Kidney capillary endothelial cell (primary cell): ENCODE results near the gene PARP12.

Source experiments
- DNase-seq: peaks from one replicate; pipeline ENCODE4 v3.0.0-alpha.2; 2018; ENCODE audit warnings: low spot score

The PARP12 gene

DNA sequence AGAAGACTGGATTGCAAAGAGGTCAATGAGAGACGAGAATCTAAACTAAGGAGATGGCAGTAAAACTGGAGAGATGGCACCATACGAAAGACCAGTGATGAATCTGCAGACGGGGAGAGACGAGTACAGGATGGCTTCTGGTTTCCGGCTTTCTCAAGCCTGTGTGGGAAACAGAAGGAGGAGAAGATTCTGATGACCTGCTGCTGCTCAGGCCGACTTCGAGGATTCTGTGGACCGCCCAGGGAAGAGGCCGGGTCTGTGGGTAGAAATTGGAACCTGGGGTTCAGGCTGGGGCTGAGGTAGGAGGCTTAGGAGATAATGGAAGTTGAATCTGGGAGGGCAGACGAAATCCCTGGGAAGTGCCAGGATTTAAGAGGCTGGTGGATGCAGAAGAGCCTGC is 48.6 kb downstream of the PARP12 start:
- no peak for DNase-seq

GRCh38 chr7:140013676-140014075 is 49.1 kb downstream of the PARP12 start:
- no peak for DNase-seq

DNA sequence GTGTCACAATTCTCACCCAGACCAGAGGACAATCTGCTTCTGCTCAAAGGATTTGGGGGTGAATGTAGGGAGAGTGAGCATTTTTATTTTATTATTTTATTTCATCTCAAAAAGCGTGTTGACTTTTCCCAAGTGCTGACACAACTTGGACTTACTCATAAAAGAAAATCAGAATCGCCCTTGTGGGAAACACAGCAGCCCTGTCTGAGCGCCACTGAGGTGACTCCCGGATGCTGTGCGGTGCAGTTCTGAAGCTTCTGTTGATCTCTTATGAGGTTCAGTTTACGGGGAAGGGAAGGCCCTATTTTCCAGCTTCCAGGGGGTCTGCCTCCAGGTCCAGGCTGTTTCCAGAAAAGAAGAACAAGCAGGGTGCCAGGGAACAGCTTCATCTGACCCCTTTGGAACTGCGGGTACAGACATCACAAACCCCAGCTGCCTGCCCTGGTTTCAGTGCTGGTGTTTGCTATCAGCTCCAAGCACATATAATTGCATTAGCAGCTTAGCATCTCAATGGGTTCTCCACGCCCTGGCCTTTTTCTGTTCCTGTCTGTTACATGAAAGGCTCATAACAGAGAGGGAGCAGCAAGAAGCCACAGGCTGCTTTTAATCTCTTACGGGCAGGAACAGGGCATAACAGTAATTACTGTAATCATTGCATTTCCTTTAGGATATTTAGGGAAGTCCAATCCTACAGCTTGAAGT is 52.4 kb downstream of the PARP12 start:
- no peak for DNase-seq

DNA sequence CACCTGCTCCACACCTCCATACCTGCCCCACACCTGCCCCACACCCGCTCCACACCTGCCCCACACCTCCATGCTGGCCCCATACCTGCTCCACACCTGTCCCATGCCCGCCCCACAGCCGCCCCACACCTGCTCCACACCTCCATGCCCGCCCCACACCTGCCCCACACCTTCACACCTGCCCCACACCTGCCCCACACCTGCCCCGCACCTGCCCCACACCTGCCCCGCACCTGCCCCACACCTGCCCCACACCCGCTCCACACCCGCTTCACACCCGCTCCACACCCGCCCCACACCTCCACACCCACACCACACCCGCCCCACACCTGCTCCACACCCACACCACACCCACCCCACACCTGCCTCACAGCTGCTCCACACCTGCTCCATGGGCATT is 53.0 kb downstream of the PARP12 start:
- no peak for DNase-seq

DNA sequence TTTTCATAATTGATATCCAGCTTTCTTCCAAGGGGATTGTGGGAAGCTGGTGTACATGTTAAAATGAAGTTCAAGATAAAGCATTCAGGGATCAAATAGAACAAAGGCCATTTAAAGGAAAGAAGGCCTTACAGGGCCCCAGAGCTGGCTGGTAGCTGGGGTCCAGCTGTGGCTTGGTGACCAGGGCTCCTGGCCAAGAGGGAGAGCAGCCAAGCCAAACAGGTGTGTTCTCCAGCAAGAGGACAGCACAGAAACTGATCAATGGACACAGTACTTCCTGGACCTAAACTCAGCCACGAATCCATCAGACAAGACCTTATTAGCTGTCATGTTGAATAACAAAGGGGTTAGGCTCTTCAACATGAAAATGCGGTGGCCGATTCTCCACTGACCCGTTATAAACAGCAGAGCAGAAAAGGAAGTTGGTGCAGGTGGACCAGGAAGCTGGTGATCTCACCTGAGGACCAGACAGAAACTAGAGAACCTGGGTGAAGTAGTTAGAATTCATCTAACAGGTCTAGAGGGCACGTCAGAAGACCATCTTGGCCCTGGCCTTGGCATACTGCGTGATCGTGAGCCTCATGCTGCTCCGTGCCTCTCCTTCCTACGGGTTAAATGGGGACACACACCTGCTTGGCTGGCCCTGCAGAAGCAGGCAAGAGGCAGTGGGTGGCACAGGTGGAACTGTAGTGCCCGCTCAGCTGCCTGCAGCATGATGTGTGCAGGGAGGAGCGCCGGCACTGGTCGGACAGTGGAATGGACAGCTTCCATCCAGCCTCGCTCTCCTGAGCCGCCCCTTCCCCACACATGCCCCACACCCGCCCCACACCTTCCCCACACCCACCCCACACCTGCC is 53.8 kb downstream of the PARP12 start:
- no peak for DNase-seq

DNA sequence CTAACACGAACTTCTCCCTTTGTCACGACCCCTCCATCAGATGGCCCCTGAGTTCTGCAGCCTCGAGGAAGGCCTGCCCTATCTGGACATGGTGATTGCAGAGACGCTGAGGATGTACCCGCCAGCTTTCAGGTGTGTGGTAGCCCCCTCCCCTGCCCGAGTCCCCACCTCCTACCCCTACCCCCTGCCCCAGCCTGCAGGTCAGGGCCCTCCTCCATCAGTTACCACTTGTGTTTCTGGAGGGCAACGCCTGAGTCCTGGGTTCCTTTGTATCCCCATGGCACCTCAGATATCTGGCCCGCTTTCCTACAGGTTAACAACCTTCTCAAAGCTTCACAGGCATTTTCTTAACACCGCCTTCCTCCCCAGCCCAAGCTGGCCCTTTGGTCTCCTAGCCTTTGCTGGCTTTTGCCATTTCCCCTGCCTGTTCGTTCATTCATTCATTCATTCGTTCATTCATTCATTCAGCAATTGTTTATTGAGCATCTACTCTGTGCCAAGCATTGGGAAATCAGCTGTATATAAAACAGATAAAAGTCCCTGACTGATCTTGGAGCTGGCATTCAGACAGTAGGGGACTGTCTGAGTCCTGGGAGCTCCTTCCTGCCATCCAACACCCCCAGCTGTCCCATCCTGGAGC is 55.6 kb downstream of the PARP12 start:
- DNase-seq: no peak

DNA sequence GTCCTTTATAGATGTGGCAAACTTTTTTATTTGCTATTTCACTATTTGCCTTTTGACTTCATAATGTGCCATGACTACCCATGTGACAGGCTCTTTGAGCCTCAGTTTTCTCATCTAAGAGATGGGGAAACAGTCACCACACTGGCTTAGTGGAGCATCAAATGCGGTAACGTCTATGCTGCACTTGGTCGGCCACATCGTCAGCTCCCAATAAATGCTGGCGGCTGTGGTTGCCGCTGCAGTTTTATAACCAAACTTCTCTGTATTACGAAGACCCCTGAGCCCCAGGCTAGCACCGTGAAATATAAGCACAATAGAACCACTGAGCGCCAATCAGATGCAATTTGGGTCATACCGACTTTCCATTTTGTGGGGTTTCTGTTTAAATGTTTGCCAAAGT is 56.2 kb downstream of the PARP12 start:
- DNase-seq: no peak

GRCh38 chr7:140005754-140006503 is 56.8 kb downstream of the PARP12 start:
- peak; percentile 16 for DNase-seq

GRCh38 chr7:140005341-140005740 is 57.4 kb downstream of the PARP12 start:
- DNase-seq: no peak

GRCh38 chr7:140004672-140005071 is 58.1 kb downstream of the PARP12 start:
- DNase-seq: no peak

GRCh38 chr7:140003913-140004382 is 58.8 kb downstream of the PARP12 start:
- peak; percentile 64 for DNase-seq

DNA sequence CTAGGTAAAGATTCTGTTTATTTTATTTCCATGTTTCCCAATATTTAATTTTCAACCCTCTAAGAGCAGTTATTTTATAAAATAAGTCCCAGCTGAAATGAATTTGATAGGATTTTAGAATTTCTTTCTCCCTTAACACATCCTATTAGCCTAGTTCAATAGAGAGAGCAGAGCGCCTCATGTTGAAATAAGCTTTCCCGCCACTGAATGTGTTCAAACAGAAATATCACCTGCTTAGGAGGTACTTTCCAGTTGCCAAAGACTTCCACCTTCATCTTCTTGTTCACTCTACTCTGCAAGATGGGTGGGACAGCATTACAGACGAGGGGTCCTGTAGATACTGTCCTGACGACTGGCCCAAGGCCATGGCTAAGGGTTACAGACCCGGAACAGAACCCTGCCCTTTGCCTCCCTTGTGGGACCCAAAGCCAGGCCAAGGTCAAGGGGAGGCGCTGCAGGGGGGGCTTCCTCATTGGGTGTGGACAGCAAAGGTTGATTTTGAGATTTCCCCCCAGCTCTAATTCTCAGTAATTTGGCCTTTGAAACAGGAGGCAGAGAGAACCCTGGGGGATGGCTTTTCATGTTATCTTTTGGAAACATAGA is 62.0 kb downstream of the PARP12 start:
- DNase-seq: no peak

- DNase-seq: no peak
Observed at GRCh38 chr7:139999516-139999915, 63.2 kb downstream of the PARP12 start.

DNA sequence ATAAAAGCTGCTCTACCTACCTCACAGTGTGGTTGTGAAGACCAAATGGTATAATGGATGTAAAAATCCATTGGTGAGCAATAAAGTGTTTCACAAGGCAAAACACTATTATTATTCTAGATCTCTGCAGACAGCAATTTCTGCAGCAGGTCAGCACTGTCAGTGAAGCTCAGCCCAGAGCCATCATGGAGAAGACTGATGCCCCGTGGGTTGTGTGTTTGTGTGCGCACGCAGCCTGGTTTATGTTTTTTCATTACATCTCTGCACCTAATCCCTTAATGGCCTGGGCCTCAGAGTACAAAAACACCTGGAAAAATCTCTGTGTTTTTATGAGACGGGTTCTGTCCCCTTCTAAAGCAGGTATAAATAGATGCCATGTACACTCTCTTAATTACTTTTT is 64.2 kb downstream of the PARP12 start:
- DNase-seq: no peak

- DNase-seq: no peak
Observed at GRCh38 chr7:139995017-139995915, 67.5 kb downstream of the PARP12 start.

DNA sequence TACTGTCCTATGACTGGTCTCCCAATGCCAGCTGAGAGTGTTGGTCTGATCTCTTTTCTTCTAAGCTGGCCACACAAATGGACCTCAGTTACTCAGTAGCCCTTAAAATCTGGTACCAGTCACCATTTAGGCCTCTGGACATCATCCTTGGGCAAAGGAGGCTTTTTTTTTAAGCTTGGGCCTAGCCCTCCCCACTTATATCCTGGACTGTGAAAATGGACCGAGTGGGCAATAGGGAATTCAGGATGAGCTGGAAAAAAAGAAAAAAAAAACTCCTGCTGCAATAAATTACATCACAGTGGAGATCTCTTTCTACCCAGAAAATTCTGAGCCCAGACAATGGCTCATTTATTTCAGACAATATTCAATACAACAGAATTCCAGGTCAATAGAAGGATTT is 68.4 kb downstream of the PARP12 start:
- no peak for DNase-seq

- no peak for DNase-seq
Observed at GRCh38 chr7:139993592-139993991, 69.2 kb downstream of the PARP12 start.

DNA sequence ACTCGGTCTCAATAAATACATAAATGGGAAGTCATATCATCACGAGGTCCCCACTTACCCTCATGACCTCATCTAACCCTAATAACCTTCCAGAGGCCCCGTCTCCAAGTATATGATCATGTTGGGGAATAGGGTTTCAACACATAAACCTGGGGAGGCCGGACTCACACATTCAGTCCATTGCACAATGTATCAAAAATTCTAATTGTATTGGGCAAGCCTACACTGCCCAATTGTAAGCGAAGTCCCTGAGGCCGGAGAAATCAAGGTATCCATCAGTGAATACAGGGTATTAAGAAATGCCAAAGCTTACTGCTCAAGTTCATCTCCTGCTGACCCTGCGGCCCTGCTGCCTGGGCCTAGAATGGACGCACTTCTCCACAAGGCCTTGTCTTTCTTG is 69.6 kb downstream of the PARP12 start:
- no peak for DNase-seq

GRCh38 chr7:139992353-139993044 is 70.3 kb downstream of the PARP12 start:
- DNase-seq: no peak

- DNase-seq: no peak
Observed at GRCh38 chr7:139991911-139992310, 70.8 kb downstream of the PARP12 start.
